ENCODE results near the gene KCNG2.

The KCNG2 gene

GRCh38 chr18:79928563-79928960, 130.8 kb downstream of the KCNG2 start:
- DNase-seq = no peak

GRCh38 chr18:79930020-79930642, 132.4 kb downstream of the KCNG2 start:
- no peak for DNase-seq

GRCh38 chr18:79931475-79931874, 133.7 kb downstream of the KCNG2 start:
- DNase-seq = no peak

GRCh38 chr18:79932907-79933306, 135.2 kb downstream of the KCNG2 start:
- no peak for DNase-seq

- DNase-seq = no peak
Measured at GRCh38 chr18:79933765-79934164, 136.0 kb downstream of the KCNG2 start.

- DNase-seq = no peak
Measured at GRCh38 chr18:79934311-79935097, 136.8 kb downstream of the KCNG2 start.

- no peak for DNase-seq
Measured at GRCh38 chr18:79935098-79935480, 137.4 kb downstream of the KCNG2 start.

- no peak for DNase-seq
Measured at GRCh38 chr18:79935499-79935898, 137.8 kb downstream of the KCNG2 start.

GRCh38 chr18:79935925-79936324, 138.2 kb downstream of the KCNG2 start:
- no peak for DNase-seq

GRCh38 chr18:79936641-79937040, 138.9 kb downstream of the KCNG2 start:
- DNase-seq = no peak

- no peak for DNase-seq
Measured at GRCh38 chr18:79937103-79937860, 139.5 kb downstream of the KCNG2 start.

- no peak for DNase-seq
Measured at GRCh38 chr18:79938196-79938595, 140.5 kb downstream of the KCNG2 start.

- DNase-seq = no peak
Measured at GRCh38 chr18:79939096-79939495, 141.4 kb downstream of the KCNG2 start.

GRCh38 chr18:79940126-79940813, 142.5 kb downstream of the KCNG2 start:
- no peak for DNase-seq

- DNase-seq = no peak
Measured at GRCh38 chr18:79940814-79941472, 143.2 kb downstream of the KCNG2 start.

- DNase-seq = no peak
Measured at GRCh38 chr18:79941473-79942119, 143.9 kb downstream of the KCNG2 start.

GRCh38 chr18:79942211-79942610, 144.5 kb downstream of the KCNG2 start:
- DNase-seq = no peak

- no peak for DNase-seq
Measured at GRCh38 chr18:79942786-79943607, 145.3 kb downstream of the KCNG2 start.

- no peak for DNase-seq
Measured at GRCh38 chr18:79943608-79944125, 145.9 kb downstream of the KCNG2 start.

- DNase-seq = no peak
Measured at GRCh38 chr18:79944126-79944731, 146.5 kb downstream of the KCNG2 start.

- DNase-seq = no peak
Measured at GRCh38 chr18:79944746-79945117, 147.0 kb downstream of the KCNG2 start.

Data from NCI-H1105 (cell line).